EL (cell line): Measurements from ENCODE around the gene ZNF772.

Source experiments
- DNase-seq: peaks from one replicate; pipeline ENCODE4 v3.0.0-alpha.2; 2016

ZNF772 gene

GRCh38 chr19:57435062-57435978 is 42.0 kb downstream of the ZNF772 start, which contains the start of gene ZNF749:
TSS of gene ZNF749 (plus strand) at chr19:57435325. CDS start at chr19:57435579, 254 bp downstream.
- peak; percentile 98 for DNase-seq

DNA sequence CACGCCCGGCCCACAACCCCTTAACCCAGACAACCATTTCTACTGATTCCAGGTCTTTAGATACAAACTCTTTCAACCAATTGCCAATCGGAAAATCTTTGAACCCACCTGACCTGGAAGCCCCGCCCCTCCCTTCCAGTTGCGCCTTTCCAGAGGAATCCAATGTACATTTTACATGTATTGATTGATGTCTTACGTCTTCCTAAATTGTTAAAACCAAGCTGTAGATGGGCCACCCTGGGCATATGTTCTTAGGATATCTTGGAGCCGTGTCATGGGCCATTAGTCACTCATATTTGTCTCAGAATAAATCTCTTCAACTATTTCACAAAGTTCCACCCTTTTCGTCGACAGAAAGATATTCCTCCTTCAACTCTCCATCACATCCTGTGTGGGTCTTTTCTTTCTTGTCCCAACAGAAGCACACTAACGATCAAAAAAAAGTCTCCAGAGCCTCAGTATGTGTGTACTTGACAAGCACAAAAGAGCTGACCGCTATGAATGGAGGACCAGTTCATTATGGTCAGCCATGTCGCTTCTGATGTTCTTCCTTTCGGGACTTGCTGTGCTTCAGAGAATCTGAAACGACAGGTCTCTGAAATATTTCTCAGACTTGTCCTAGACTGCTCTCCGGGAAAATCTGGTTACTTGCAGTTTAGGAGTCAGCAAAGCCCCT is 42.8 kb downstream of the ZNF772 start:
- no peak for DNase-seq

DNA sequence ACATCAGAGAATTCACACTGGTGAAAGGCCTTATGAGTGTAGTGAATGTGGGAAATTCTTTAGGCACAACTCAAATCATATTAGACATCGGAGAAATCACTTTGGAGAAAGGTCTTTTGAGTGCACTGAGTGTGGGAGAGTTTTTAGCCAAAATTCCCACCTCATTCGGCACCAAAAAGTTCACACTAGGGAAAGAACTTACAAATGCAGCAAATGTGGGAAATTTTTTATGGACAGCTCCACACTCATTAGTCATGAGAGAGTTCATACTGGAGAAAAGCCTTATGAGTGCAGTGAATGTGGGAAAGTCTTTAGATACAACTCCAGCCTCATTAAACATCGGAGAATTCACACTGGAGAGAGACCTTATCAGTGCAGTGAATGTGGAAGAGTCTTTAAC is 56.3 kb downstream of the ZNF772 start:
- DNase-seq = no peak

DNA sequence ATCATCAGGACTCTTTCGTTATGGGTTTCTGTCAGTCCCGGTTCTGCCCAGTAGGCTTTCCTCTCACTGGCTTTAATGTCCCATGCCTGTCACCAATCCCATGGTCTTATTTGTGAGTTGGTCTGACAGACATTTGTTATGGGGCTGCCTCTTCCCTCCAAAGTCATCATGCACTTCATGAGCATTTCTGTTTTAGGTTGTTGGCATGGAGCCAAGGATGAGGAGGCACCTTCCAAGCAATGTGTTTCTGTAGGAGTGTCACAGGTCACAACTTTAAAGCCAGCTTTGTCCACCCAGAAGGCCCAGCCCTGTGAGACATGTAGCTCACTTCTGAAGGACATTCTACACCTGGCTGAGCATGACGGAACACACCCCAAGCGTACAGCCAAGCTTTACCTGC is 57.9 kb downstream of the ZNF772 start:
- DNase-seq = no peak
